Stomach smooth muscle (tissue), 2 donors: ENCODE measurements around the gene SUPT20H.
A peak's percentile ranks its signal among the peaks of the same experiment; 100 is the strongest.
"Not testable (repeated sequence)": the region's sequence is repeated elsewhere in the genome, so short reads cannot be mapped to it uniquely, and the experiment has no call there.

ENCODE experiments used
- H3K27ac ChIP-seq: one replicate; pipeline ENCODE4 v1.7.0; 2013; ENCODE audit warnings: mild to moderate bottlenecking, low read length, inconsistent platforms
- H3K27me3 ChIP-seq, 2 donors: one replicate each; pipeline ENCODE4 v1.7.0; 2013; ENCODE audit warnings: low read length in 2 of 2; ENCODE audit not compliant: insufficient read depth in 2 of 2, control insufficient read depth in 1 of 2
- H3K36me3 ChIP-seq, 2 donors: one replicate each; pipeline ENCODE4 v1.7.0; 2013; ENCODE audit warnings: low read length in 2 of 2; ENCODE audit not compliant: control insufficient read depth in 2 of 2, insufficient read depth in 2 of 2
- H3K4me1 ChIP-seq: one replicate; pipeline ENCODE4 v1.7.0; 2013; ENCODE audit warnings: low read length; ENCODE audit not compliant: control insufficient read depth, insufficient read depth
- H3K4me3 ChIP-seq, 2 donors: one replicate each; pipeline ENCODE4 v1.7.0; 2013; ENCODE audit warnings: low read length in 2 of 2
- H3K9ac ChIP-seq, 2 donors: one replicate each; pipeline ENCODE4 v1.7.0; 2013; ENCODE audit warnings: low read length in 2 of 2, mild to moderate bottlenecking in 1 of 2
- H3K9me3 ChIP-seq, 2 donors: one replicate each; pipeline ENCODE4 v1.7.0; 2013; ENCODE audit warnings: low read length in 2 of 2; ENCODE audit not compliant: control insufficient read depth in 2 of 2
- donor health status: healthy.
- donor health status: Pancreatic carcinoma.

Gene SUPT20H

GRCh38 chr13:37070145-37070695, 10.7 kb upstream of the SUPT20H start:
- H3K4me3 ChIP-seq: no peak overlapping the region
- H3K27ac ChIP-seq: no peak overlapping the region
- no peaks in the 10 kb centered on the region for H3K36me3 ChIP-seq
- no peak overlapping the region for H3K9ac ChIP-seq
- no peaks in the 10 kb centered on the region for H3K4me1 ChIP-seq
- H3K27me3 ChIP-seq: no peaks in the 10 kb centered on the region
- H3K9me3 ChIP-seq: no peaks in the 10 kb centered on the region

GRCh38 chr13:37069597-37070103, 10.2 kb upstream of the SUPT20H start:
- H3K9ac ChIP-seq: no peak overlapping the region
- H3K4me3 ChIP-seq: no peak overlapping the region
- H3K36me3 ChIP-seq: no peaks in the 10 kb centered on the region
- no peaks in the 10 kb centered on the region for H3K27me3 ChIP-seq
- H3K9me3 ChIP-seq: no peaks in the 10 kb centered on the region
- no peaks in the 10 kb centered on the region for H3K4me1 ChIP-seq
- H3K27ac ChIP-seq: no peak overlapping the region

- H3K9ac ChIP-seq: no peak overlapping the region
- no peaks in the 10 kb centered on the region for H3K9me3 ChIP-seq
- no peaks in the 10 kb centered on the region for H3K36me3 ChIP-seq
- no peak overlapping the region for H3K4me3 ChIP-seq
- no peak overlapping the region for H3K27ac ChIP-seq
- no peaks in the 10 kb centered on the region for H3K27me3 ChIP-seq
- no peaks in the 10 kb centered on the region for H3K4me1 ChIP-seq
Measured at GRCh38 chr13:37068962-37069361, 9.5 kb upstream of the SUPT20H start.

- Histone ChIP-seq H3K4me1 (no peaks in the 10 kb centered on the region), H3K36me3 (no peaks in the 10 kb centered on the region), H3K27me3 (no peaks in the 10 kb centered on the region), H3K9ac (no peak overlapping the region), H3K9me3 (no peaks in the 10 kb centered on the region), H3K27ac (no peak overlapping the region), H3K4me3 (no peak overlapping the region)
Measured at GRCh38 chr13:37067874-37068273, 8.4 kb upstream of the SUPT20H start.

- Histone ChIP-seq H3K9me3 (no peaks in the 10 kb centered on the region), H3K36me3 (no peaks in the 10 kb centered on the region), H3K4me3 (no peak overlapping the region), H3K27ac (no peak overlapping the region), H3K9ac (no peak overlapping the region), H3K4me1 (no peaks in the 10 kb centered on the region), H3K27me3 (no peaks in the 10 kb centered on the region)
Measured at GRCh38 chr13:37065890-37066526, 6.5 kb upstream of the SUPT20H start.

- Histone ChIP-seq H3K9ac (peak overlapping the region; percentile 58 to 65), H3K9me3 (no peaks in the 10 kb centered on the region), H3K4me3 (peak overlapping the region; percentile 58 to 92), H3K27me3 (no peaks in the 10 kb centered on the region), H3K36me3 (peaks cover 0 to 2% of the 10 kb centered on the region in 2 donors), H3K4me1 (no peaks in the 10 kb centered on the region), H3K27ac (peak overlapping the region; percentile 79)
Measured at GRCh38 chr13:37059848-37060192, 332 bp upstream of the SUPT20H start.

GRCh38 chr13:37056228-37056627, 3.3 kb downstream of the SUPT20H start:
- H3K4me1 ChIP-seq, H3K27me3 ChIP-seq, H3K27ac ChIP-seq, H3K4me3 ChIP-seq, H3K36me3 ChIP-seq, H3K9ac ChIP-seq, H3K9me3 ChIP-seq: not testable (repeated sequence)

- not testable (repeated sequence) for H3K9ac ChIP-seq, H3K36me3 ChIP-seq, H3K27me3 ChIP-seq, H3K4me3 ChIP-seq, H3K4me1 ChIP-seq, H3K9me3 ChIP-seq, H3K27ac ChIP-seq
Measured at GRCh38 chr13:37053111-37053510, 6.4 kb downstream of the SUPT20H start.

- Histone ChIP-seq H3K4me1 (no peaks in the 10 kb centered on the region), H3K9ac (no peak overlapping the region), H3K27me3 (no peaks in the 10 kb centered on the region), H3K4me3 (no peak overlapping the region), H3K36me3 (peaks cover 3 to 5% of the 10 kb centered on the region in 2 donors), H3K9me3 (no peaks in the 10 kb centered on the region), H3K27ac (no peak overlapping the region)
Measured at GRCh38 chr13:37049810-37050209, 9.7 kb downstream of the SUPT20H start.

- peaks cover 7 to 10% of the 10 kb centered on the region in 2 donors for H3K36me3 ChIP-seq
- no peak overlapping the region for H3K9ac ChIP-seq
- H3K27me3 ChIP-seq: no peaks in the 10 kb centered on the region
- H3K4me3 ChIP-seq: no peak overlapping the region
- H3K9me3 ChIP-seq: no peaks in the 10 kb centered on the region
- H3K27ac ChIP-seq: no peak overlapping the region
- H3K4me1 ChIP-seq: no peaks in the 10 kb centered on the region
Measured at GRCh38 chr13:37047846-37048245, 11.6 kb downstream of the SUPT20H start.

- H3K27ac ChIP-seq: no peak overlapping the region
- peaks cover 10 to 16% of the 10 kb centered on the region in 2 donors for H3K36me3 ChIP-seq
- H3K4me3 ChIP-seq: no peak overlapping the region
- no peaks in the 10 kb centered on the region for H3K4me1 ChIP-seq
- H3K9me3 ChIP-seq: no peaks in the 10 kb centered on the region
- no peak overlapping the region for H3K9ac ChIP-seq
- H3K27me3 ChIP-seq: no peaks in the 10 kb centered on the region
Measured at GRCh38 chr13:37047032-37047431, 12.5 kb downstream of the SUPT20H start.
